HL-60 (cell line): Measurements from ENCODE around the gene FBXL2.

Source experiments
- DNase-seq, 2 experiments: peaks; one replicate each; pipeline ENCODE4 v3.0.0-alpha.2; 2010 to 2020; ENCODE audit warnings: low read depth in 1 of 2, low spot score in 1 of 2
- H3K27ac ChIP-seq: fragments of 250-450 bp; sonication (Bioruptor Pico); replicated peaks from 2 replicates; pipeline ENCODE4 v1.5.1; 2020; ENCODE audit warnings: mild to moderate bottlenecking, moderate library complexity
- H3K27me3 ChIP-seq: fragments of 250-450 bp; sonication (Bioruptor Pico); 2 replicates; pipeline ENCODE4 v1.5.1; 2021; ENCODE audit warnings: mild to moderate bottlenecking, moderate library complexity; ENCODE audit not compliant: insufficient read depth, poor library complexity, severe bottlenecking
- H3K4me3 ChIP-seq: replicated peaks from 2 replicates; pipeline ENCODE4 v1.5.1; 2011; ENCODE audit warnings: mild to moderate bottlenecking, control low read depth, low read length; ENCODE audit not compliant: insufficient read depth
- GABPA ChIP-seq: IDR thresholded peaks from 2 replicates; pipeline ENCODE4 v1.6.1; 2012; ENCODE audit warnings: low read depth
- POLR2AphosphoS5 ChIP-seq: IDR thresholded peaks from 2 replicates; pipeline ENCODE4 v1.6.1; 2012; ENCODE audit warnings: low read depth
- SPI1 ChIP-seq: IDR thresholded peaks from 2 replicates; pipeline ENCODE4 v1.6.1; 2012; ENCODE audit warnings: low read depth, mild to moderate bottlenecking, borderline replicate concordance
- TF ChIP-seq, protein P1 (sequence below): IDR thresholded peaks from 2 replicates; pipeline ENCODE4 v1.6.1; 2012; ENCODE audit warnings: low read depth; ENCODE audit not compliant: insufficient replicate concordance
- TF ChIP-seq, protein P2 (sequence below): IDR thresholded peaks from one replicate; pipeline ENCODE4 v1.5.1; 2011; ENCODE audit warnings: low read length, control low read depth, inconsistent platforms; ENCODE audit not compliant: insufficient read depth

FBXL2 gene

DNA sequence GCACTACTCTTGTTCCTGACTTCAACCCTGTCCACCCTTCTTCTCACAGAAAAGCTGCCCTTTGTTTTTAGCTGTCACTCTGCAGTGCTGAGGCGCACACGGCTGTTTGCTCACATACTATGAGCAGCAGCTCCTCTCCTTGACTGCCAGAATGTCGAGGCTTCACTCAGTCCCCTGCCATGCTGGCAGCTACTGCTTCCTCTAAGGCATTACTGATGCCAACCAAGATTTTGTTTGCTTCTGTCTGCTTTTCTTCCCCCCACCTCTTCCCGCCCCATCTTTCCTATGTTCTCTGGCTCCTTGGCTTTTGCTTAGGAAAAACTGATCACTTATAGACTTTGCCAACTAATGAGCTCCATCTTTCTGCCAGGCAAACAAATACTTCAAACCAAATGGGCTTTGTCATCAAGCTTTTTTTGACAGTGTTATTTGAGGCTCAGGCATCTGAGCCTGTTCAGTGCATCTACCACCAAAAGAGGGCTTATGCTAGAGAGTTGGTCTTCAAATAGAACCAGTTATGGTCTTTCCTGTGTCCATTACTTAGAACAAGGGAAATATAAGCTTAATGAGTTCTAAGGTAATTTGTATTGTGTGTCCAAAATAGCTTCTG lies 81.0 kb downstream of the FBXL2 start:
- TF ChIP-seq POLR2AphosphoS5 (no peak), GABPA (no peak), SPI1 (no peak)
- TF ChIP-seq, protein P1, sequence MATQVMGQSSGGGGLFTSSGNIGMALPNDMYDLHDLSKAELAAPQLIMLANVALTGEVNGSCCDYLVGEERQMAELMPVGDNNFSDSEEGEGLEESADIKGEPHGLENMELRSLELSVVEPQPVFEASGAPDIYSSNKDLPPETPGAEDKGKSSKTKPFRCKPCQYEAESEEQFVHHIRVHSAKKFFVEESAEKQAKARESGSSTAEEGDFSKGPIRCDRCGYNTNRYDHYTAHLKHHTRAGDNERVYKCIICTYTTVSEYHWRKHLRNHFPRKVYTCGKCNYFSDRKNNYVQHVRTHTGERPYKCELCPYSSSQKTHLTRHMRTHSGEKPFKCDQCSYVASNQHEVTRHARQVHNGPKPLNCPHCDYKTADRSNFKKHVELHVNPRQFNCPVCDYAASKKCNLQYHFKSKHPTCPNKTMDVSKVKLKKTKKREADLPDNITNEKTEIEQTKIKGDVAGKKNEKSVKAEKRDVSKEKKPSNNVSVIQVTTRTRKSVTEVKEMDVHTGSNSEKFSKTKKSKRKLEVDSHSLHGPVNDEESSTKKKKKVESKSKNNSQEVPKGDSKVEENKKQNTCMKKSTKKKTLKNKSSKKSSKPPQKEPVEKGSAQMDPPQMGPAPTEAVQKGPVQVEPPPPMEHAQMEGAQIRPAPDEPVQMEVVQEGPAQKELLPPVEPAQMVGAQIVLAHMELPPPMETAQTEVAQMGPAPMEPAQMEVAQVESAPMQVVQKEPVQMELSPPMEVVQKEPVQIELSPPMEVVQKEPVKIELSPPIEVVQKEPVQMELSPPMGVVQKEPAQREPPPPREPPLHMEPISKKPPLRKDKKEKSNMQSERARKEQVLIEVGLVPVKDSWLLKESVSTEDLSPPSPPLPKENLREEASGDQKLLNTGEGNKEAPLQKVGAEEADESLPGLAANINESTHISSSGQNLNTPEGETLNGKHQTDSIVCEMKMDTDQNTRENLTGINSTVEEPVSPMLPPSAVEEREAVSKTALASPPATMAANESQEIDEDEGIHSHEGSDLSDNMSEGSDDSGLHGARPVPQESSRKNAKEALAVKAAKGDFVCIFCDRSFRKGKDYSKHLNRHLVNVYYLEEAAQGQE: no peak
- no peak for DNase-seq

DNA sequence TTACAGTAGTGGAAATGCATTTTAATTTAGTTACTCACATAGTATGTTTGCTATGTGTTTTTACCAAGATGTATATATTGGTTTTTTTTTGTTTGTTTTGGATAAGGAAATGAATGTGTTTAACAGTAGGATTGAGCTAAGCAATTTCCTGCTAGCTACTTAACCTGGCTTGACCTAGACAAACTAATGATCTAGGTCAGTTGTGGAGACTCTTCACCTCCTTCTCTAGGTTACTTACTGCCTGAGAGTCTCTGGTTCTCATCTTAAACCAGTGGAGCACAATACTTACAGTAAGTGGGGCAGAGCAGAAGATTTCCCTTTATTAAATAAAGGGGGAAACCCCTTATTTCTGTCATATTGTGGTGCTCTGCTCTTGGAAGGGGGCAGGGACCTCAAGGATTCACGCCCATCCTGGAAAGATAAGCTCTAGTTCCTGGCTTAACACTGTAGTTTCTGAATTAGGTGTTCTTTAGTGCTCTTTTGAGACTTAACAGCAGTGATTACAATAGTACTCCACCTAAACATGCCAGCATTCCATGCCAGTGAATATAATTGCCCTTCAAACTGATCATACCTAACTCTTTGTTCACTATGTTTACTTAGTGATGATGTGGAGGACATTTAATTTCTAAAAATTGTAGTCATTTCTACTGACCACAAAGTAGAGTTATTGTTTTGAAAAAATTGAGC lies 83.0 kb downstream of the FBXL2 start:
- TF ChIP-seq POLR2AphosphoS5 (no peak), GABPA (no peak), SPI1 (no peak)
- TF ChIP-seq, protein P2, sequence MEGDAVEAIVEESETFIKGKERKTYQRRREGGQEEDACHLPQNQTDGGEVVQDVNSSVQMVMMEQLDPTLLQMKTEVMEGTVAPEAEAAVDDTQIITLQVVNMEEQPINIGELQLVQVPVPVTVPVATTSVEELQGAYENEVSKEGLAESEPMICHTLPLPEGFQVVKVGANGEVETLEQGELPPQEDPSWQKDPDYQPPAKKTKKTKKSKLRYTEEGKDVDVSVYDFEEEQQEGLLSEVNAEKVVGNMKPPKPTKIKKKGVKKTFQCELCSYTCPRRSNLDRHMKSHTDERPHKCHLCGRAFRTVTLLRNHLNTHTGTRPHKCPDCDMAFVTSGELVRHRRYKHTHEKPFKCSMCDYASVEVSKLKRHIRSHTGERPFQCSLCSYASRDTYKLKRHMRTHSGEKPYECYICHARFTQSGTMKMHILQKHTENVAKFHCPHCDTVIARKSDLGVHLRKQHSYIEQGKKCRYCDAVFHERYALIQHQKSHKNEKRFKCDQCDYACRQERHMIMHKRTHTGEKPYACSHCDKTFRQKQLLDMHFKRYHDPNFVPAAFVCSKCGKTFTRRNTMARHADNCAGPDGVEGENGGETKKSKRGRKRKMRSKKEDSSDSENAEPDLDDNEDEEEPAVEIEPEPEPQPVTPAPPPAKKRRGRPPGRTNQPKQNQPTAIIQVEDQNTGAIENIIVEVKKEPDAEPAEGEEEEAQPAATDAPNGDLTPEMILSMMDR: no peak
- TF ChIP-seq, protein P1: no peak
- Histone ChIP-seq H3K27me3 (no peaks in the 10 kb centered on the region), H3K4me3 (no peak overlapping the region), H3K27ac (no peak overlapping the region)
- no peak for DNase-seq

More for the DNA sequence above, 81.0 kb downstream of the FBXL2 start:
- Histone ChIP-seq H3K4me3 (no peak overlapping the region), H3K27ac (no peak overlapping the region), H3K27me3 (no peaks in the 10 kb centered on the region)

DNA sequence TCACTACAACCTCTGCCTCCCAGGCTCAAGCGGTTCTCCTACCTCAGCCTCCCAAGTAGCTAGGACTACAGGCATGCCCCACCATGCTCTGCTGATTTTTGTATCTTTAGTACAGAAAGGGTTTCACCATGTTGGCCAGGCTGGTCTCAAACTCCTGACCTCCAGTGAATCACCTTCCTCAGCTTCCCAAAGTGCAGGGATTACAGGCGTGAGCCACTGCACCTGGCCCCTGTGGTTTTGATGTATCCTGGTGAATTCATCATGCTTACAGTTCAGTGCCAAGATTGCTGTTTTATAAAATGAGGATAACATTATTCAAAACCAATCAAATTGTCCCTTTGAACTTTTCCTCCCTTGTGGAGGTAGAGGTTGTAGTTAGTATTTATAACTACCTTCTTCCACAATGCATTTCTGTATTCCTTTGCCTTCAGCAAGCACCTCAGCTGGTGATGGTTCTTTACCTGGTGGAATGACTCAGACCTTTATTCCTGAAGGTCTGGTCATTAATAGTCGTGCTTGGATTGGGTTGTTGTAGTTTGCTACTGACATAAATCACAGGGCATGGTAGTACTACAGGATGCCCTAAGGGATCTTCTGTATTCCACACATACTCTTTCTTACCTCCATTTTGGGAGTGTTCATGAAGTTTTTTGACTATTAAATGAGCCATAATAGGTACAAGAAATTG lies 86.0 kb downstream of the FBXL2 start:
- Histone ChIP-seq H3K27ac (no peak overlapping the region), H3K4me3 (no peak overlapping the region), H3K27me3 (no peaks in the 10 kb centered on the region)
- no peak for TF ChIP-seq GABPA
- TF ChIP-seq SPI1: no peak
- TF ChIP-seq, protein P2: no peak
- TF ChIP-seq POLR2AphosphoS5: no peak
- TF ChIP-seq, protein P1: no peak
- DNase-seq: no peak
